Measurements from ENCODE around the gene GRIK5.

The GRIK5 gene

GRCh38 chr19:42064432-42064831, 5.6 kb downstream of the GRIK5 start:
- no peak for TF ChIP-seq CTCF (IDR thresholded peaks at IDR 0.05)
- no peak overlapping the region for H3K27ac ChIP-seq
- DNase-seq (ENCODE audit: low spot score) = no peak
- H3K4me3 ChIP-seq = no peak overlapping the region

GRCh38 chr19:42062381-42062780, 7.6 kb downstream of the GRIK5 start:
- DNase-seq (ENCODE audit: low spot score) = no peak
- no peak overlapping the region for H3K27ac ChIP-seq
- H3K4me3 ChIP-seq = no peak overlapping the region
- TF ChIP-seq CTCF (IDR thresholded peaks at IDR 0.05) = no peak

GRCh38 chr19:42060117-42060516, 9.9 kb downstream of the GRIK5 start:
- Histone ChIP-seq H3K27ac (no peak overlapping the region), H3K4me3 (no peak overlapping the region)
- DNase-seq (ENCODE audit: low spot score) = no peak
- no peak for TF ChIP-seq CTCF (IDR thresholded peaks at IDR 0.05)

- no peak overlapping the region for H3K27ac ChIP-seq
- DNase-seq (ENCODE audit: low spot score) = no peak
- no peak overlapping the region for H3K4me3 ChIP-seq
- no peak for TF ChIP-seq CTCF (IDR thresholded peaks at IDR 0.05)
These were observed 10.8 kb downstream of the GRIK5 start for GRCh38 chr19:42059196-42059595.

- no peak for DNase-seq (ENCODE audit: low spot score)
- no peak for TF ChIP-seq CTCF (IDR thresholded peaks at IDR 0.05)
- H3K27ac ChIP-seq = no peak overlapping the region
- H3K4me3 ChIP-seq = no peak overlapping the region
These were observed 12.2 kb downstream of the GRIK5 start for GRCh38 chr19:42057846-42058245.

GRCh38 chr19:42054205-42054604, 15.8 kb downstream of the GRIK5 start:
- no peak for DNase-seq (ENCODE audit: low spot score)
- H3K27ac ChIP-seq = no peak overlapping the region
- no peak overlapping the region for H3K4me3 ChIP-seq
- no peak for TF ChIP-seq CTCF (IDR thresholded peaks at IDR 0.05)

GRCh38 chr19:42053037-42053935, 16.7 kb downstream of the GRIK5 start:
- no peak for DNase-seq (ENCODE audit: low spot score)
- no peak overlapping the region for H3K4me3 ChIP-seq
- H3K27ac ChIP-seq = no peak overlapping the region
- no peak for TF ChIP-seq CTCF (IDR thresholded peaks at IDR 0.05)
